Measurements from ENCODE around the gene TACC2. TPM values are rescaled to one million over a fixed set of nuclear protein-coding genes. Genes with fewer than 3 reads are reported as not detected.

TACC2 gene
- total RNA-seq, 2 experiments from 2014 or later: not detected

DNA sequence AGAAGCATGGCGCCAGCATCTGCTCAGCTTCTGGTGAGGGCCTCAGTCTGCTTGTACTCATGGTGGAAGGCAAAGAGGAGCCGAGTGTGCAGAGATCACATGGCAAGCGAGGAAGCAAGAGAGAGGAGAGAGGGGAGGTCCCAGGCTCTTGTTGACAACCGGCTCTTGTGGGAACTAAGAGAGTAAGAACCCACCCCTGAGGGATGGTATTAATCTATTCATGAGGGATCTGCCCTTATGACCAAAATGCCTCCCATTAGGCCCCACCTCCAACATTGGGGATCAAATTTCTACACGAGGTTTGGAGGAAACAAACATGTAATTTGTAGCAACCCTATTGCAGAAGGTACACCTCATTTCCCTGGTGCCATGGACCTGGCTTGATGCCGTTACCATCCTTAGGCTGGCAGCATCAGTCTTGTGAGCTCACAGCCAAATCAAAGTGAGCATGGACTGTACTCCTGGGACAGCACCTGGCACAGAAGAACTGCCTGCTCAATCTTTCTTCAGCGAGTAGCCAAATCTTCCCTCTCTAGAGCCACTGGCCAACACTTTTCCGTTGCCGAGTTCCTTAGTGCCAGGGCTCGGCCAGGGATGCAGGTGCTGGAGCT, 288.7 kb downstream of the TACC2 start:
- POLR2A ChIA-PET: no interaction called here
- H3K27ac ChIP-seq (ENCODE audit: low read depth in 1 of 2, low read length in 2 of 2): no peak overlapping the region
- TF ChIP-seq, protein P1, sequence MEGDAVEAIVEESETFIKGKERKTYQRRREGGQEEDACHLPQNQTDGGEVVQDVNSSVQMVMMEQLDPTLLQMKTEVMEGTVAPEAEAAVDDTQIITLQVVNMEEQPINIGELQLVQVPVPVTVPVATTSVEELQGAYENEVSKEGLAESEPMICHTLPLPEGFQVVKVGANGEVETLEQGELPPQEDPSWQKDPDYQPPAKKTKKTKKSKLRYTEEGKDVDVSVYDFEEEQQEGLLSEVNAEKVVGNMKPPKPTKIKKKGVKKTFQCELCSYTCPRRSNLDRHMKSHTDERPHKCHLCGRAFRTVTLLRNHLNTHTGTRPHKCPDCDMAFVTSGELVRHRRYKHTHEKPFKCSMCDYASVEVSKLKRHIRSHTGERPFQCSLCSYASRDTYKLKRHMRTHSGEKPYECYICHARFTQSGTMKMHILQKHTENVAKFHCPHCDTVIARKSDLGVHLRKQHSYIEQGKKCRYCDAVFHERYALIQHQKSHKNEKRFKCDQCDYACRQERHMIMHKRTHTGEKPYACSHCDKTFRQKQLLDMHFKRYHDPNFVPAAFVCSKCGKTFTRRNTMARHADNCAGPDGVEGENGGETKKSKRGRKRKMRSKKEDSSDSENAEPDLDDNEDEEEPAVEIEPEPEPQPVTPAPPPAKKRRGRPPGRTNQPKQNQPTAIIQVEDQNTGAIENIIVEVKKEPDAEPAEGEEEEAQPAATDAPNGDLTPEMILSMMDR (IDR thresholded peaks at IDR 0.05): no peak
- CTCF ChIA-PET: no interaction called here
- no peak for DNase-seq
- no peak overlapping the region for H3K4me3 Mint-ChIP-seq
- no peak overlapping the region for H3K27ac Mint-ChIP-seq
- peaks cover 38% of the 10 kb centered on the region for H3K27me3 Mint-ChIP-seq
- H3K36me3 ChIP-seq (ENCODE audit: insufficient read depth, low read length): no peaks in the 10 kb centered on the region
- no peak for ATAC-seq (ENCODE audit: poor library complexity)
- H3K4me3 ChIP-seq (ENCODE audit: low read length): no peak overlapping the region
- intact Hi-C loops (cut with DNase I, micrococcal nuclease): no loop called here
- no peaks in the 10 kb centered on the region for H3K4me1 Mint-ChIP-seq (ENCODE audit: low read depth)
- peaks cover 0 to 3% of the 10 kb centered on the region in 2 experiments for H3K27me3 ChIP-seq (ENCODE audit: control insufficient read depth in 1 of 2, insufficient read depth in 2 of 2, low read length in 2 of 2)
- H3K4me1 ChIP-seq (ENCODE audit: insufficient read depth, low read length): no peaks in the 10 kb centered on the region
- H3K9me3 Mint-ChIP-seq: no peaks in the 10 kb centered on the region
- no peaks in the 10 kb centered on the region for H3K9me3 ChIP-seq (ENCODE audit: control insufficient read depth in 1 of 2, insufficient read depth in 1 of 2, low read length in 2 of 2)
- no peaks in the 10 kb centered on the region for H3K36me3 Mint-ChIP-seq (ENCODE audit: low read depth)

DNA sequence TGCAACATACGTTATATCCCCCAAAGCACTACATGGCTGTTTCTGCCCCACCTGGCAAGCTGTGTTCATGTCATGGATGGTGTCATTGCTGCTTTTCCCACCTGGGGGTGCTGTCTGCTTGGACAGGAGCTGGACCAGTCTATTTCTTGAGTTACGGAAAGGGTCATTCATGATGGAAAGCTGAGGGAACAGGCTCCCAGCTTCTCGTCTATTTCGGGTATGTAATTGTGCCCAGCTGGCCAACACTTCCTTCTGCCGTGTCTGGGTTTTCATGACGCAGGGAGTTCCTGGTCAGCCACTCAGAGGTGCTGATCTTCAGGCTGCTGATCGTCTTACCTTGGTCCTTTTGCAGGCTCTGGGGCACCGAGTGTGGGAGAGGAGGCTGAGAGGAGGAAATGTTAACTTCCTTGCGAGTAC, 290.8 kb downstream of the TACC2 start:
- intact Hi-C loops (cut with DNase I, micrococcal nuclease): no loop called here
- no peaks in the 10 kb centered on the region for H3K4me1 ChIP-seq (ENCODE audit: insufficient read depth, low read length)
- Mint-ChIP-seq H3K27me3 (peaks cover 34% of the 10 kb centered on the region), H3K9me3 (no peaks in the 10 kb centered on the region), H3K4me3 (no peak overlapping the region), H3K4me1 (ENCODE audit: low read depth) (no peaks in the 10 kb centered on the region), H3K36me3 (ENCODE audit: low read depth) (no peaks in the 10 kb centered on the region), H3K27ac (no peak overlapping the region)
- H3K36me3 ChIP-seq (ENCODE audit: insufficient read depth, low read length): no peaks in the 10 kb centered on the region
- no peaks in the 10 kb centered on the region for H3K27me3 ChIP-seq (ENCODE audit: control insufficient read depth in 1 of 2, insufficient read depth in 2 of 2, low read length in 2 of 2)
- DNase-seq (peak in 1 of 14 experiments; percentile 8), ATAC-seq (ENCODE audit: poor library complexity) (no peak)
- no peak overlapping the region for H3K4me3 ChIP-seq (ENCODE audit: low read length)
- ChIA-PET CTCF (interaction anchor here (1.1 kb wide), 1 partner anchor 19 kb away, joined by 3 read pairs; no protein-coding TSS in a partner anchor), POLR2A (no interaction called here)
- H3K27ac ChIP-seq (ENCODE audit: low read depth in 1 of 2, low read length in 2 of 2): no peak overlapping the region
- TF ChIP-seq, protein P1 (IDR thresholded peaks at IDR 0.05): no peak
- no peaks in the 10 kb centered on the region for H3K9me3 ChIP-seq (ENCODE audit: control insufficient read depth in 1 of 2, insufficient read depth in 1 of 2, low read length in 2 of 2)

DNA sequence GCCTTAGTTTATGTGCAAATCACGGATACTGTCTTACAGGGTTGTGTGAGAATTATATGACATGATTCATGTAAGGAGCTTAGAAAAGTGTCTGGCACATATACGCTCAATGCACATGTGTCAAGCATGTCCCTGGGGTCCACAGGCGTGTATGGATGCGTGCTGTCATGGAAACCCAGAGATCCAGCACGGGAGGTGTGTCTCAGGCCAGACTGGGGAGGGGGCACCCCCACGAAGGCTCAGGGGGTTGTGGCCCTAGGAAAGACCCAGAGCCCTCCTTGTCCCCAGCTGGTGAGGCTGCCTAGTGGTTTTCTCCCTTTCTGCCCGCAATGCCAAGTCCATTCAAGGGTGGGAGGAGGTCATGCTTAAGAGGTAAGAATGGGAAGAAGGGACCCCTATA, 291.2 kb downstream of the TACC2 start:
- DNase-seq: no peak
- POLR2A ChIA-PET: no interaction called here

More for the DNA sequence above, 291.2 kb downstream of the TACC2 start:
- CTCF ChIA-PET: interaction anchor here (1.1 kb wide), 1 partner anchor 18 kb away, joined by 3 read pairs; no protein-coding TSS in a partner anchor
- Mint-ChIP-seq H3K4me3 (no peak overlapping the region), H3K27ac (no peak overlapping the region), H3K36me3 (ENCODE audit: low read depth) (no peaks in the 10 kb centered on the region), H3K27me3 (peaks cover 33% of the 10 kb centered on the region), H3K4me1 (ENCODE audit: low read depth) (no peaks in the 10 kb centered on the region), H3K9me3 (no peaks in the 10 kb centered on the region)
- H3K4me3 ChIP-seq (ENCODE audit: low read length): no peak overlapping the region
- intact Hi-C loops (cut with DNase I, micrococcal nuclease): no loop called here
- TF ChIP-seq, protein P1 (IDR thresholded peaks at IDR 0.05): no peak
- no peaks in the 10 kb centered on the region for H3K36me3 ChIP-seq (ENCODE audit: insufficient read depth, low read length)
- no peaks in the 10 kb centered on the region for H3K4me1 ChIP-seq (ENCODE audit: insufficient read depth, low read length)
- no peak for ATAC-seq (ENCODE audit: poor library complexity)
- no peaks in the 10 kb centered on the region for H3K9me3 ChIP-seq (ENCODE audit: control insufficient read depth in 1 of 2, insufficient read depth in 1 of 2, low read length in 2 of 2)
- H3K27me3 ChIP-seq (ENCODE audit: control insufficient read depth in 1 of 2, insufficient read depth in 2 of 2, low read length in 2 of 2): no peaks in the 10 kb centered on the region
- H3K27ac ChIP-seq (ENCODE audit: low read depth in 1 of 2, low read length in 2 of 2): no peak overlapping the region
